Lung (tissue), 12 donors: ENCODE measurements around the gene ADSL. TPM values are rescaled to one million over a fixed set of nuclear protein-coding genes. Genes with fewer than 3 reads are reported as not detected.

ENCODE experiments used
- ATAC-seq: fragments of 200-7000 bp; cut with Tn5 transposase; one replicate; pipeline ENCODE4 v1.9.1; 2020; ENCODE audit warnings: moderate number of reproducible peaks; ENCODE audit not compliant: insufficient read depth, low FRiP score
- DNase-seq, 3 donors: peaks; one replicate each; pipeline ENCODE4 v3.0.0-alpha.2; 2013 to 2017
- H3K27ac ChIP-seq, 2 donors: one replicate each; pipeline ENCODE4 v1.5.1; 2013; ENCODE audit warnings: mild to moderate bottlenecking in 2 of 2, moderate library complexity in 2 of 2, control low read depth in 1 of 2, inconsistent platforms in 1 of 2, low read depth in 1 of 2, low read length in 1 of 2
- H3K27me3 ChIP-seq, 3 donors: one replicate each; pipeline ENCODE4 v1.5.1; 2013; ENCODE audit warnings: low read length in 2 of 3; ENCODE audit not compliant: control insufficient read depth in 3 of 3, insufficient read depth in 3 of 3
- H3K36me3 ChIP-seq, 4 donors: one replicate each; pipeline ENCODE4 v1.5.1; 2013; ENCODE audit warnings: low read length in 4 of 4, mild to moderate bottlenecking in 1 of 4, moderate library complexity in 1 of 4; ENCODE audit not compliant: control insufficient read depth in 4 of 4, insufficient read depth in 4 of 4
- H3K4me1 ChIP-seq, 5 donors: one replicate each; pipeline ENCODE4 v1.5.1; 2013; ENCODE audit warnings: low read length in 5 of 5, mild to moderate bottlenecking in 2 of 5, moderate library complexity in 1 of 5; ENCODE audit not compliant: control insufficient read depth in 5 of 5, insufficient read depth in 5 of 5
- H3K4me3 ChIP-seq: one replicate; pipeline ENCODE4 v1.5.1; 2013; ENCODE audit warnings: mild to moderate bottlenecking, control low read depth, moderate library complexity
- H3K9ac ChIP-seq, 2 donors: one replicate each; pipeline ENCODE4 v1.5.1; 2013; ENCODE audit warnings: low read length in 2 of 2, control low read depth in 1 of 2; ENCODE audit not compliant: insufficient read depth in 1 of 2
- H3K9me3 ChIP-seq, 4 donors: one replicate each; pipeline ENCODE4 v1.5.1; 2013; ENCODE audit warnings: low read length in 3 of 4, mild to moderate bottlenecking in 1 of 4, moderate library complexity in 1 of 4; ENCODE audit not compliant: control insufficient read depth in 4 of 4, insufficient read depth in 3 of 4
- WGBS, 2 donors: extraction: QIAGEN DNeasy Blood & Tissue Kit; methylation state at CpG; one replicate each; pipeline ENCODE4 v1.1.7; 2013; 5-methylcytosine and 5-hydroxymethylcytosine counted together
- polyA plus RNA-seq, 2 donors: library from polyadenylated mRNA; stranded (reverse); fragments of 200-250 nt; gene quantifications; one replicate each; pipeline ENCODE4 v1.2.1, GENCODE V29; 2013
- total RNA-seq, 2 donors: library from RNA; depleted of rRNA in 1 of 2; stranded (reverse); fragments of >200 nt in 1 of 2; gene quantifications; one replicate each; pipeline ENCODE4 v1.2.1, GENCODE V29; 2014 to 2021
- TF ChIP-seq, protein P1 (sequence below): IDR thresholded peaks from 2 replicates; pipeline ENCODE4 v1.5.1; 2012; ENCODE audit warnings: mild to moderate bottlenecking; ENCODE audit errors: control extremely low read depth, extremely low read depth
- donor health status: control.
- donor health status: control.
- donor health status: Bipolar disorder and iron deficiency.
- donor health status: healthy.
- donor health status: DM: yes; HTN: yes; CAD: no.

Gene ADSL
- total and polyA plus RNA-seq, 4 donors: 35.2 to 62.9 (median 43.0) TPM

DNA sequence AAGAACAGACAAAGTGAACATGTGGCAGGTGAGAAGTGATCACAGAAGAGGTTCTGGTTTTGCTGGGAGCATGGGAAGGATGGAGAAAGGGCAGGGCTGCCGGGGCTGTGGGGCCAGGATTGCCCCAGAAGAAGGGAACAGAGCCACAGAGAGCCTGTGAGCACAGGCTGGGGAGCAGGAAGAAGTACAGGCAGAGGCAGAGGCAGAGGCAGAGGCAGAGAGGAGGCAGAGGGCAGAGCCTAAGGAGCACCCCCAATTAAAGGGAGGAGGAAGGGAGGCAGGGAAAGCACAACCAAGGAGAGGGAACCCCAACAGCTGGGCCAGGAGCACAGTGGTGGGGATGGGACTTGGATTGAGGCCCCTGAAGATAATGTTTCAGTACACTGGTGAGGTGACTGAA lies 75.6 kb downstream of the ADSL start:
- DNase-seq (no peak), ATAC-seq (no peak)
- WGBS, 2 donors: 89 to 92% methylated on average over 1 of the region's 1 CpG
- TF ChIP-seq, protein P1, sequence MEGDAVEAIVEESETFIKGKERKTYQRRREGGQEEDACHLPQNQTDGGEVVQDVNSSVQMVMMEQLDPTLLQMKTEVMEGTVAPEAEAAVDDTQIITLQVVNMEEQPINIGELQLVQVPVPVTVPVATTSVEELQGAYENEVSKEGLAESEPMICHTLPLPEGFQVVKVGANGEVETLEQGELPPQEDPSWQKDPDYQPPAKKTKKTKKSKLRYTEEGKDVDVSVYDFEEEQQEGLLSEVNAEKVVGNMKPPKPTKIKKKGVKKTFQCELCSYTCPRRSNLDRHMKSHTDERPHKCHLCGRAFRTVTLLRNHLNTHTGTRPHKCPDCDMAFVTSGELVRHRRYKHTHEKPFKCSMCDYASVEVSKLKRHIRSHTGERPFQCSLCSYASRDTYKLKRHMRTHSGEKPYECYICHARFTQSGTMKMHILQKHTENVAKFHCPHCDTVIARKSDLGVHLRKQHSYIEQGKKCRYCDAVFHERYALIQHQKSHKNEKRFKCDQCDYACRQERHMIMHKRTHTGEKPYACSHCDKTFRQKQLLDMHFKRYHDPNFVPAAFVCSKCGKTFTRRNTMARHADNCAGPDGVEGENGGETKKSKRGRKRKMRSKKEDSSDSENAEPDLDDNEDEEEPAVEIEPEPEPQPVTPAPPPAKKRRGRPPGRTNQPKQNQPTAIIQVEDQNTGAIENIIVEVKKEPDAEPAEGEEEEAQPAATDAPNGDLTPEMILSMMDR: no peak
- no peak overlapping the region for H3K27ac ChIP-seq
- peaks cover 2 to 78% (median 23%) of the 10 kb centered on the region in 4 donors for H3K36me3 ChIP-seq
- H3K9ac ChIP-seq: no peak overlapping the region
- no peaks in the 10 kb centered on the region for H3K27me3 ChIP-seq
- peaks cover 0 to 1% (median 0%) of the 10 kb centered on the region in 4 donors for H3K9me3 ChIP-seq
- no peak overlapping the region for H3K4me3 ChIP-seq
- peaks cover 0 to 12% (median 0%) of the 10 kb centered on the region in 5 donors for H3K4me1 ChIP-seq

DNA sequence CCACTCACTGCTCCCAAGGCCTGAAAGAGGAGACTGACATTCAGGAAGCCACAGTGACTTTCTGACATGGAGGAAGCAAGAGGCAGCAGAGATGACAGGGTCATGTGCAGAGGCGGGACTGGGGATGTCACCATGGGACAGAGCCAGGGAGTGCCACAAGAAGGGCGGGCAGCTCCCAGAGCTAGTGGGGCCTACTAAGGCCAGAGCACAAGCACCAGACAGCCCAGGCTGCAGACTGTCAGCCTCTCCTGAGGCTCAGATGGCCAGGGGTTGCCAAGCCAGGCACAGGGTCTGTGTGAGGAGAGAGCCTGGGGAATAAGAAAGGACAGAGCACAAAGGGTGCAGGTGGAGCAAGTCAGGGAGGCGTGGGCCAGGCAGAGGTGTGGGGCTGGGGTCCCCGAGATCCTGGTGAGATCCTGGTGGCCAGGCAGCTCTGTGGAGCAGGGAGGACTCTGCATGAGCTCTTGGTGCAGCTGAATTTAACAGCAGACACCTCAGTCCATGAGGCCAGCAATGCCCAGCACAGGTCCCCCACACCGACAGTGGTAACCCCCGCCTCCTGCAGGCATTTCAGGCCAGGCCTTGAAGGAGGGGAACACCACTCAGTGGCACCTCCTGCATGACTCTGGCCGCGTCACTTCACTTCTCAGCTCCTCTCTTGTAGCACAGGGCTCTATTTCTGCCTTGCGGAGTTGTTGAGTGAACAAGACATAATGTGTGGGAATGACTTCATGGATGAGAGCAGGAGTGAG lies 76.4 kb downstream of the ADSL start:
- H3K27me3 ChIP-seq: no peaks in the 10 kb centered on the region
- H3K9me3 ChIP-seq: peaks cover 0 to 1% (median 0%) of the 10 kb centered on the region in 4 donors
- no peak overlapping the region for H3K27ac ChIP-seq
- no peak overlapping the region for H3K4me3 ChIP-seq
- no peak for ATAC-seq
- H3K4me1 ChIP-seq: peaks cover 0 to 12% (median 0%) of the 10 kb centered on the region in 5 donors
- H3K36me3 ChIP-seq: peaks cover 2 to 79% (median 24%) of the 10 kb centered on the region in 4 donors
- DNase-seq: no peak
- WGBS, 2 donors: 91 to 92% methylated on average over 9 of the region's 9 CpGs
- TF ChIP-seq, protein P1: no peak
- H3K9ac ChIP-seq: no peak overlapping the region

DNA sequence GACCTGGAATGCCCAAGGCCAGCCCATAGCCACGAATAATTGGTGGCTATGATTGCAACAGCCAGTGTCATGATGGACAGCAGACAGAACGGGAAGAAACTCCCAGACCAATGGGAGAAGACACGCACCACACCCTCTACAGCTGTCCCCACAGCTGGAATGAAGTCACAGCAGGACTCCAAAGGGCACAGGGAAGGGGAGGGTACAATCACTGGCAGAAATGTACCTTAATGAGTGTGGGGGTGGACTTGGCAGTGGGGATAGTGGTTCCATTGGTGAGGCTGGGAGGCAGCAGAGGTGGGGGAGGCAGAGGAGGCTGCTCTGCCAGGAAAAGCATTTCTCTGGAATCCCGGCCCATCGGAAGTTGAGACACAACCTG lies 77.0 kb downstream of the ADSL start:
- no peak for DNase-seq
- TF ChIP-seq, protein P1: no peak
- Histone ChIP-seq H3K4me1 (peaks cover 0 to 8% (median 0%) of the 10 kb centered on the region in 5 donors), H3K9ac (no peak overlapping the region), H3K27ac (no peak overlapping the region), H3K36me3 (peaks cover 2 to 79% (median 28%) of the 10 kb centered on the region in 4 donors), H3K4me3 (no peak overlapping the region), H3K27me3 (no peaks in the 10 kb centered on the region), H3K9me3 (peaks cover 0 to 1% (median 0%) of the 10 kb centered on the region in 4 donors)
- 56 to 75% methylated on average over 5 of the region's 5 CpGs for WGBS, 2 donors
- no peak for ATAC-seq
